ENCODE results near the gene NTN3.

The NTN3 gene

GRCh38 chr16:2496223-2497115, 25.4 kb downstream of the NTN3 start:
- H3K4me1 ChIP-seq (ENCODE audit: control insufficient read depth, low read depth, low read length), result no peaks in the 10 kb centered on the region

GRCh38 chr16:2497116-2497630, 26.1 kb downstream of the NTN3 start:
- Histone ChIP-seq H3K4me1 (ENCODE audit: control insufficient read depth, low read depth, low read length) (no peaks in the 10 kb centered on the region), H3K9ac (ENCODE audit: low read length) (no peak overlapping the region), H3K9me3 (ENCODE audit: control insufficient read depth, low read depth, low read length) (no peaks in the 10 kb centered on the region), H3K36me3 (ENCODE audit: control insufficient read depth, low read depth, low read length) (peaks cover 3% of the 10 kb centered on the region), H3K27me3 (ENCODE audit: control insufficient read depth, insufficient read depth, low read length) (no peaks in the 10 kb centered on the region), H3K27ac (ENCODE audit: low read length) (no peak overlapping the region), H3K4me3 (ENCODE audit: low read length) (no peak overlapping the region)

More at GRCh38 chr16:2496223-2497115, 25.4 kb downstream of the NTN3 start:
- Histone ChIP-seq H3K9ac (ENCODE audit: low read length) (no peak overlapping the region), H3K27ac (ENCODE audit: low read length) (no peak overlapping the region), H3K36me3 (ENCODE audit: control insufficient read depth, low read depth, low read length) (peaks cover 3% of the 10 kb centered on the region), H3K9me3 (ENCODE audit: control insufficient read depth, low read depth, low read length) (no peaks in the 10 kb centered on the region), H3K4me3 (ENCODE audit: low read length) (no peak overlapping the region), H3K27me3 (ENCODE audit: control insufficient read depth, insufficient read depth, low read length) (no peaks in the 10 kb centered on the region)

GRCh38 chr16:2497695-2498484, 26.8 kb downstream of the NTN3 start:
- Histone ChIP-seq H3K4me1 (ENCODE audit: control insufficient read depth, low read depth, low read length) (no peaks in the 10 kb centered on the region), H3K36me3 (ENCODE audit: control insufficient read depth, low read depth, low read length) (peaks cover 3% of the 10 kb centered on the region), H3K27ac (ENCODE audit: low read length) (no peak overlapping the region), H3K9ac (ENCODE audit: low read length) (no peak overlapping the region), H3K4me3 (ENCODE audit: low read length) (no peak overlapping the region), H3K9me3 (ENCODE audit: control insufficient read depth, low read depth, low read length) (no peaks in the 10 kb centered on the region), H3K27me3 (ENCODE audit: control insufficient read depth, insufficient read depth, low read length) (no peaks in the 10 kb centered on the region)

GRCh38 chr16:2498531-2499253, 27.6 kb downstream of the NTN3 start:
- no peak overlapping the region for H3K27ac ChIP-seq (ENCODE audit: low read length)
- no peaks in the 10 kb centered on the region for H3K27me3 ChIP-seq (ENCODE audit: control insufficient read depth, insufficient read depth, low read length)

GRCh38 chr16:2499454-2499853, 28.4 kb downstream of the NTN3 start:
- H3K36me3 ChIP-seq (ENCODE audit: control insufficient read depth, low read depth, low read length), result peaks cover 3% of the 10 kb centered on the region
- H3K27me3 ChIP-seq (ENCODE audit: control insufficient read depth, insufficient read depth, low read length), result no peaks in the 10 kb centered on the region
- H3K27ac ChIP-seq (ENCODE audit: low read length), result no peak overlapping the region
- H3K9me3 ChIP-seq (ENCODE audit: control insufficient read depth, low read depth, low read length), result no peaks in the 10 kb centered on the region
- no peak overlapping the region for H3K9ac ChIP-seq (ENCODE audit: low read length)
- H3K4me3 ChIP-seq (ENCODE audit: low read length), result no peak overlapping the region
- no peaks in the 10 kb centered on the region for H3K4me1 ChIP-seq (ENCODE audit: control insufficient read depth, low read depth, low read length)

More at GRCh38 chr16:2498531-2499253, 27.6 kb downstream of the NTN3 start:
- H3K36me3 ChIP-seq (ENCODE audit: control insufficient read depth, low read depth, low read length), result peaks cover 3% of the 10 kb centered on the region
- no peaks in the 10 kb centered on the region for H3K9me3 ChIP-seq (ENCODE audit: control insufficient read depth, low read depth, low read length)
- no peaks in the 10 kb centered on the region for H3K4me1 ChIP-seq (ENCODE audit: control insufficient read depth, low read depth, low read length)
- H3K4me3 ChIP-seq (ENCODE audit: low read length), result no peak overlapping the region
- no peak overlapping the region for H3K9ac ChIP-seq (ENCODE audit: low read length)

GRCh38 chr16:2499890-2500429, 28.9 kb downstream of the NTN3 start:
- Histone ChIP-seq H3K4me3 (ENCODE audit: low read length) (no peak overlapping the region), H3K9ac (ENCODE audit: low read length) (no peak overlapping the region), H3K4me1 (ENCODE audit: control insufficient read depth, low read depth, low read length) (no peaks in the 10 kb centered on the region), H3K27ac (ENCODE audit: low read length) (no peak overlapping the region), H3K27me3 (ENCODE audit: control insufficient read depth, insufficient read depth, low read length) (no peaks in the 10 kb centered on the region), H3K9me3 (ENCODE audit: control insufficient read depth, low read depth, low read length) (no peaks in the 10 kb centered on the region), H3K36me3 (ENCODE audit: control insufficient read depth, low read depth, low read length) (peaks cover 3% of the 10 kb centered on the region)

- Histone ChIP-seq H3K36me3 (ENCODE audit: control insufficient read depth, low read depth, low read length) (peaks cover 3% of the 10 kb centered on the region), H3K4me1 (ENCODE audit: control insufficient read depth, low read depth, low read length) (no peaks in the 10 kb centered on the region), H3K9me3 (ENCODE audit: control insufficient read depth, low read depth, low read length) (no peaks in the 10 kb centered on the region), H3K9ac (ENCODE audit: low read length) (no peak overlapping the region), H3K27me3 (ENCODE audit: control insufficient read depth, insufficient read depth, low read length) (no peaks in the 10 kb centered on the region), H3K4me3 (ENCODE audit: low read length) (no peak overlapping the region), H3K27ac (ENCODE audit: low read length) (no peak overlapping the region)
Measured at GRCh38 chr16:2500430-2500917, 29.4 kb downstream of the NTN3 start.

- no peaks in the 10 kb centered on the region for H3K4me1 ChIP-seq (ENCODE audit: control insufficient read depth, low read depth, low read length)
- peak overlapping the region; percentile 22 for H3K9ac ChIP-seq (ENCODE audit: low read length)
- peaks cover 3% of the 10 kb centered on the region for H3K36me3 ChIP-seq (ENCODE audit: control insufficient read depth, low read depth, low read length)
- H3K27ac ChIP-seq (ENCODE audit: low read length), result no peak overlapping the region
- no peaks in the 10 kb centered on the region for H3K27me3 ChIP-seq (ENCODE audit: control insufficient read depth, insufficient read depth, low read length)
- peak overlapping the region; percentile 64 for H3K4me3 ChIP-seq (ENCODE audit: low read length)
- H3K9me3 ChIP-seq (ENCODE audit: control insufficient read depth, low read depth, low read length), result no peaks in the 10 kb centered on the region
Measured at GRCh38 chr16:2500918-2501750, 30.0 kb downstream of the NTN3 start.

- Histone ChIP-seq H3K4me3 (ENCODE audit: low read length) (no peak overlapping the region), H3K27ac (ENCODE audit: low read length) (no peak overlapping the region), H3K4me1 (ENCODE audit: control insufficient read depth, low read depth, low read length) (no peaks in the 10 kb centered on the region), H3K27me3 (ENCODE audit: control insufficient read depth, insufficient read depth, low read length) (no peaks in the 10 kb centered on the region), H3K9me3 (ENCODE audit: control insufficient read depth, low read depth, low read length) (no peaks in the 10 kb centered on the region), H3K36me3 (ENCODE audit: control insufficient read depth, low read depth, low read length) (no peaks in the 10 kb centered on the region), H3K9ac (ENCODE audit: low read length) (no peak overlapping the region)
Measured at GRCh38 chr16:2501946-2502895, 31.1 kb downstream of the NTN3 start.
